T47D (cell line): ENCODE results near the gene IP6K3.
A peak's percentile ranks its signal among the peaks of the same experiment; 100 is the strongest.

Source experiments
- DNase-seq, 2 experiments: peaks; one replicate each; pipeline versions ENCODE4 v3.0.0 to v3.0.0-alpha.2; 2011 to 2012; ENCODE audit warnings: low read depth in 1 of 2, low spot score in 1 of 2
- JUND ChIP-seq: IDR thresholded peaks from 2 replicates; pipeline ENCODE4 v1.6.1; 2012; ENCODE audit warnings: low read depth
- in situ Hi-C: cut with HindIII; loops from 2 replicates; pipeline ENCODE4 v1.10.0; 2016; ENCODE audit warnings: low sequenced_read_pairs, low pct_unique_long_range_greater_than_20kb

IP6K3 gene

DNA sequence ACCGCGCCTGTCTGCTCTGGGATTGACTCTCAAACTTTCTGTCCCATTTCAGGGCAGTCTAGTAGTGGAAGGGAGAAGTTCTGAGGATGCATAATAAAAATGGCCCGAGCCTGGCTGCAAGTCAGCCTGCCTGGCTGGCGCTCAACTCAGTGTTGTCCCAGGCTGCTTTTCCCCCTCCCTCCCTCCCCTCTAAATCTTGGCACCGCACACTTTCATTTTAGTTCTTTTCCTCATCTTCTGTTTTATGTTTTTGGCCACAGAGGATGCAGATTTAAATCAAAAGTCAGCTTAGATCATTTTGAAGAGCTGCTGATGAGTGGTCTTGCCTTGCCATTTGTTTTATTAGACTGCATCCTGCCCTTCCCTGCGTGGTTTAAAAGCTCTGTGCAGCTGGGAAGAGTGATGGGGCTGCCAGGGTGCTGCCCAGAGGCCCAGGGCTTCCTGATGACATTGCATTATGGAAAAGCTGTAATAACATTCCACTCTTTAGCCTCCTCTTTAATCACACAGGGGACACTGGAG lies 28.7 kb downstream of the IP6K3 start:
- in situ Hi-C loops = no loop called here
- DNase-seq = no peak
- no peak for TF ChIP-seq JUND

DNA sequence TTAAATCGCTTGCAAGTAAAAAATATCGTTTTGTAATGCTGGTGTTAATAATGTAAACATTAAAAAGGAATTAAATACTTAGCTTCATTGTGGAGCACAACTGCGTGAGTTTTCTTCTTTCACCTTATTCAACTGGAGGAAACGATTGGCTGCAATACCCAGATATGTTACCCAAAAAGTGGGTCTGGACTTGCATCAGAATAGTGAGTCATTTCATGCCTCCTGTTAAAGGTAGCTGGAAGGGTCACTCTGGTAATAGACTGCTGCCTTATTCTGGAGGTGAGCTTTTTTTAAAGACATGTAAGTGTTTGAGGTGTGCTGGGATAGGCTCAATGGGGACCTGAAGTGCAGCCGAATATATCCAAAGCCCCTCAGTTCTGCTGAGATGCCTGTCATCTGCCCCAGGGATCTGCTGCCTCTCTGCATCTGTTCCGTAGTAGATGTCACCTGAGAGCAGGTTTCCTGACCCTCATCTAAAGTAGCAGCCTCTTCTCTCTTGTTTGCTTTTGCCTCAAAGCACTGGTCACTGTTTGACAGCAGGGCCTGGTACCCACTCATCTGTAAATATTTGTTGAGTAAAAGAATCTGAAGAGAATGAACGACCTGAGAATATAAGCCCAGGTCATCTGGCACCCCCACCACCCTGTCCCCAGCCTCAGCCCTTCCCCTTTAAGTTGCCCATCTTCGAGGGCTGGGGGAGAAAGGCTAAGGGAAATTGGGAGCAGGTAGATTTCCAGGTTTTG lies 29.6 kb downstream of the IP6K3 start:
- peak in 1 of 2 experiments; percentile 35 for DNase-seq
- in situ Hi-C loops = no loop called here
- no peak for TF ChIP-seq JUND

DNA sequence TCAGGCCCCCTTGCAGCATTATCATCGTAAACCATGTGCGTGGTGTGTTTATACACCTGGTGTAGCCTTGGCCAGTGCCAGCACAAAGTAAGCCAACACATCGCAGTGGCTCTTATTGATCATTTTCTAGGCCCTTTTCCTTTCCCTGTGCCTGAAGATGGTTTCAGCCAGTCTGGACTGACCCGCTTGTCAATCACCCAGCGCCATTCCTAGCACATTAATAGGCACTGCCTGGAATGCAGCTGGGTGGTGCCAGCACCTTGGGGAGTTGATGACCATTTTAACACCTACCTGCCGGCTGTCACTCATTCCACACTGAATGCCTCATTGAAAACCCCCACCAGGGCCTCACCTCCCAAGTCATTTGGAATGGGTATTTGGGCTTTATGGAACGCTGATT lies 30.3 kb downstream of the IP6K3 start:
- in situ Hi-C loops = no loop called here
- no peak for TF ChIP-seq JUND
- peak in 1 of 2 experiments; percentile 66 for DNase-seq

DNA sequence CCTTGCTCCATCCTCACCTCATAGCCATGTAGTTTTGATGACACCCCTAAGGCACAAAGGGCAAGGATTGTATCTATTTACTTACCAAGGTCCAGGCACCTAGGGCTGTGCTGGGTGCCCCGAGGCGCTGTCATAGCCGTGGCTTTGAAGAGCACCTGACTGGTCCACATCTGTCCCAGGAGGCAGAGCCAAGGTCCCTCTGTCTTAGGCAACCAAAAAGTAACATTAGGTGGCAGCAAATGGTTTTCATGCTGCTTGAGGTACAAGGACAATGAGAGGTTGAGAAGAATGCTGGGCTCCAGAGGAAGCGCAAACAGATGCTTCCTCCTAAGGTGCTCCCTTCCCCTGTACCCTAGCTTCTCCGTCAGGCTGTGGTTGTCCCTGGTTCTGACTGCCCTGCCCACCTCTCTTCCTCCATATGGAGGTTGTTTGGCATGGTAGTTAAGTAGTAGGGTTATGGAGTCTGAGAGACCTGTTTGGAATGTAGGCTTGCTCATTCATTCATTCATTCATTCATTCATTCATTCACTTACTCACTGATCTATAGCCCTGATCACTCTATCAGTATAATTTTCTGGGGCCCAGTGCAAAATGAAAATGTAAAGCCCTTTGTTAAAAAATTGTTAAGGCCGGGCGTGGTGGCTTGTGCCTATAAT lies 32.2 kb downstream of the IP6K3 start:
- TF ChIP-seq JUND = no peak
- in situ Hi-C loops = no loop called here
- DNase-seq = peak in 1 of 2 experiments; percentile 79

DNA sequence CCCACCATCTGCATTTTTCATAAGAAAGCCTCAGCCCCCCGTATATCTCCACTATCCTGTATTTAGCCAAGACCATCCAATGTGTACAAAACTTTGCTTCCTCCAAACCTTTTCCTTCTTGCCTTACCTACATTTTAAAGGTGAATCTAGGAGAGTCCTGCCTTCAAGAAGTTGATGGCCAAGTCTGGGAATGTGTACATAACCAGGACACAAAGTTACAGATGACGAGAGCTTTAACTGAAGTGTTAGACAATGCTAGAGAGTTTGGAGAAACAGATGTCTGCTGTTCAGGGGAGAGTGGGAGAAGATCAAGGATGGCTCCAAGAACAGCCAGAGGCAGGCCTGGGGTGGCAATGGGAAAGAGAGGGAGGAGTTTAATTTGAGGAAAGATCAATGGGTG lies 32.9 kb downstream of the IP6K3 start:
- TF ChIP-seq JUND = no peak
- DNase-seq = no peak
- in situ Hi-C loops = no loop called here

DNA sequence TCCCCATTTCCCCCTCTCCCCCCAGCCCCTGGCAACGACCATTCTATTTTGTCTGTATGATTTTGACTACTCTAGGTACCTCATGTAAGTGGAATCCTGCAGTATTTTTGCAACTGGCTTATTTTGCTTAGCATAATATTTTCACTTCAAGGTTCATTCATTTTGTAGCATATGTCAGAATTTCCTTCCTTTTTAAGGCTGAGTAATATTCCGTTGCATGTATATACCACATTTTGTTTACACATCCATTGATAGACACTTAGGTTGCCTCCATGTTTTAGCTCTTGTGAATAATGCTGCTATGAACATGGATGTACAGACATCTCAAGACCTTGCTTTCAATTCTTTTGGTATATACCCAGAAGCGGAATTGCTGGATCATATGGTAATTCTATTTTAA lies 33.8 kb downstream of the IP6K3 start:
- TF ChIP-seq JUND = no peak
- in situ Hi-C loops = no loop called here
- no peak for DNase-seq

DNA sequence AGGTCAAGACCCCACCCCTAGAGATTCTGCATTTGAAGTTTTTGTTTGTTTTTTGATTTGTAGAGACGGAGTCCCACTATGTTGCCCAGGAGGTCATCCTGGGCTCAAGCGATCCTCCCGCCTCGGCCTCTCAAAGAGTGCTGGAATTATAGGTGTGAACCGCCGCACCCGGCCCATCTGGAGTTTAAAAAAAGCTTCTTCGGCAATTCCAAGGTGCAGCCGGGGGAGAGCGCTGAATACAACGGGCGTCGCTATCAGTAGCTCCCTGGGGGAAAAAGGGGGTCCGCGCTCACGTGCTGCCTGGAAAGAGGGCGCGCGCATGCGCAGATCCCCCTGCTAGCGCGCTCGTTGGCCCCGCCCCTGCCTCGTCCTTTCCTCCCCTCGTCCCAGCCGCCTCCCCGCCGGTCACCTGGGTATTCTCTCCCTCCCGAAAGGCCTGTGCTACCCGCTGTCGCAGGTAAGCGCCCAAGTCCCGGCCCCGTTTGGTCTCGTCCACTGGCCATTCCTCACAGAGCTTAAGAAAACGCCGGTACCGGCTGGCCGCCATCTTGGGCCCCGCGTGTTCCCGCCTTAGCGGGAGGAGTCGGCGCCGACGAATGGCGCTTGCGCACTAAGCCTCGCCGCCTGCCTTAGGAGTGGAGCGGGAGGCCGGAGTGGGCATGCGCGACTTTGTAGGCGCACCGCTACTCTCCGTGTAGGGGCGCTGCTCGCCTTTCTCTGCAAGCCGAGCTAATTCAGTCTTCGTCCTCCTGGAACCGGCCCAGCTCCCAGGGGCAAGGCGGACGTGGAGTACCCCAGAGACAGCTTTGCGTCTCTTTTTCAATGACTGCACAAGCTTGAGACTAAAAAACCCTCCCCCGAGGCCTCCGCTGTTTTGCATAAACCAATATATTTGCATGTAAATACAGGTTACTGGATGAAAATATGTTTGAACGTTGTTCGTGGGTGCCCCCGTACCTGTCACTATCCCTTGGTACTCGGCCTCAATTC lies 35.3 kb downstream of the IP6K3 start, which contains the start of gene UQCC2:
Gene UQCC2 (minus strand): TSS at position 561 of the 990 bp plus-strand sequence. CDS start 14 bp downstream, at position 547.
- TF ChIP-seq JUND = no peak
- in situ Hi-C loops = no loop called here
- peak; percentile 91 to 97 for DNase-seq

DNA sequence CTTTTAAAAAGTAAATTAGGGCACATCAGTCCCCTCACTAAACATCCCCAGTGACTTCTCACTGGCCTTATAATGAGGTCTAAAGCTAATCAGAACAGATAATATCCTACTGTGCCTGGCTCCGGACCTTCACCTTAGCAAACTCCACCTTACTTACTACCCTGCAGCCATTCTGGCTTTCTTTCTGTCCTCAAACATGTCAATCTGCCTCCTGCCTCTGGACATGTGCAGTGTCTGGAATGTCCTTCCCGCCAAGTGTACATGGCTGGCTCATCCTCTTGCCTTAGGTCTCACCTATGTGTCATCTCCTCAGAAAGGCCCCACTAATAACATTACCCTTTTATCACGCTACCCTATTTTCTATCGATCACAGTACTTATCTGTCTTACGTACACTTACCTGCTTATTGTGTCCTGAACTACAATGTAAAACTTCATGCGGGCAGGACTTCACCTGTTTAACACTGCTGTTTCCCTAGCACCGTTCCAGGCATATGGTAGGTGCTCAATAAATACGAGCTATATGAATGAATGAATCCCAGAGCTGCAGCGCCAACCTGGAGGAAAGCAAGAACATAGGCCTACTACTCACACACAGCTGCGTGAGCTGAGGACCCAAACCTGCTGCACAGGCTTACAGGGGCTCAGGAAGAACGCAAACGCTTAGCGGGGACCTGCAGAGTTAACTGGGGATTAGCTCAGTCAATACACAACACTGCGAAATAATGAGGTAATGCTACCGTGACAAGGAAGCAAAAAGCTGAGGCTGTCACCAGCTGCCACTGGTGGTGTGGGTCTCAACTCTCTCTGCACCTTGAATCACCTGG lies 36.2 kb downstream of the IP6K3 start:
- in situ Hi-C loops = no loop called here
- TF ChIP-seq JUND = no peak
- no peak for DNase-seq

DNA sequence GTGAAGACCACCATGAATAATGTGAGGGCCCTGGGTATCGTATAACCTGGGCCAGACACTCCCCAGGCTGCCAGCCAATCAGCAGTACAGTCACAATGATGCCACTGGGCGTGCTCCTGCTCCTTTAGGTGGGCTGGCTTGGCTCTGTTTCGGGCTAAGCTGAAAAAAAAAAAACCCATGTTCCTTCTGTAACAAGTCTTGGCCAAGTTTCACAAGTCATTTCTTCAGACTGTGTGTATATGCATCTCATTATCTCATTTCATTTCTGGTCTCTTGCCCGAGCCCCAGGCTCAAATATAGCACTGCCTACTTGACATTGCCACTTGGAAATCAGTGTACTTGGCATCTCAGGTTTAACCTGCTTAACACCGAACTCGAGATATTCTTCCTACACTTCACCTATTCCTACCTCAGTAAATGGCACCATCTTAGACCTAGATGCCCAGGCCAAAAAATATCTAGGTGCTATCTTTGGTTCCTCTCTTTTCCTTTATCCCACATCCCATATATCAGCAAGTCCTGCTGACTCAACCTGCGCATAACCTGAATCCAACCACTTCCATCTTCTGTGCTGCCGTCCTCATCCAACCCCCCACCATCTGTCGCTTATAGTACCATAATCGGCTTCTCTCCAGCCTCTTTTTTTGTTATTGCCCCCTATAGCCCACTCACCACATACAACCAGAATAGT lies 37.0 kb downstream of the IP6K3 start:
- DNase-seq = no peak
- in situ Hi-C loops = no loop called here
- no peak for TF ChIP-seq JUND

DNA sequence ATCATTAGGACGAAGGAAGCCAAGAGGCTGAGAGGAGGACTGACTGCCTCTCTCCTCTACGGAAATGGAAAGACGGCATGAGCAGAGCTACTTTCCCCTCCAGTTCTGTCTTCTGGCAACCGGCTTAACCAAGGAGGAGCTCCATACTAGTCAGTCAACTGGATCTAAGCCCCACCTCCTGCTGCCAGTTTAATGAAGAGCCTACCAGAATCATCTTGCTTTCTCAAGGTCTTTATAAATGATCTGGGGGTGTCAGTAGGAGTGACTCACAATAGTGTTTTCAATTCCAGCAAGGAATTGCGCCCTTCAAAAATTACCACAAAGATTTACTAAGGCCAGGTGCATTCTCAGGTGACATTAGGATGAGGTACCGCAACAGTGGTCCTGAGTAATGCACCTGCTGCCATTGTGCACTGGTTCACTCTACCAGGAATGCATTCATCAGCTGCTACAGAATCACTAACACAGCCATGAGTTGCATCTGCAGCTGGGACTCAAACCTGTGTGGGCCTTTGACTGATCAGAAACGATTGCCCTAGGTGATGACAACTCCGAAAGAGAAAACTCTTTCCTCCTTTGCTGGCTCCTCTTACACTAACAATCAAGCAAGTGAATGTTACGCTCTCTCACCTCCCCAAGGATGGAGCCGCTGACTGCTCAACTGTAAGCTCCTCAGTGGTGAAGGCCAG lies 38.0 kb downstream of the IP6K3 start:
- no peak for TF ChIP-seq JUND
- in situ Hi-C loops = no loop called here
- DNase-seq = no peak

DNA sequence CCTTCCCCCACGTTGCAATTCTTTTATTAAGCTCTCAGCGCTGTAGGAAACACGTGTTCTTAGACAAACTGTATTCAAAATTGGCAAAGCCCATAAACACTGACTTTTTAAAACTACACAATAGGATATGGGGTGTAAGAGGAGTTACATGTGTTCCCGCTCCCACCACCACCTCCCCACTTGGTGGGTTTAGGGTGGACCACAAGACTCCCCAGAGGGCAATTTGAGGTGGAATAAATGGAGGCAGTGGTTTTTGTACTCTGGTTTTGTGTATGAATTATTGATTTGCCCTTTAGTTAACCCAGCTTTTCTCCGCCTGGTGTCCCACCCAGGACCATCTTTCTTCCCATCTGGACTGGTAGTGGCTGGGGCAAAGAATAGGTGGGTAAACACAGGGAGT lies 38.9 kb downstream of the IP6K3 start:
- in situ Hi-C loops = no loop called here
- no peak for DNase-seq
- no peak for TF ChIP-seq JUND
